H1 (cell line): Measurements from ENCODE around the gene FRMD4A. TPM values are rescaled to one million over a fixed set of nuclear protein-coding genes. Genes with fewer than 3 reads are reported as not detected.

Experiments
- CTCF ChIA-PET: fragments of 300-600 bp; sonication (Branson Sonifier 250); formaldehyde crosslinking; loops from one replicate; lab custom pipeline; 2021; ENCODE audit not compliant: partially characterized antibody; lab: Charles Lee
- POLR2A ChIA-PET: fragments of 300-600 bp; sonication (Branson Sonifier 250); formaldehyde crosslinking; loops from one replicate; lab custom pipeline; 2021; ENCODE audit warnings: inconsistent platforms; ENCODE audit not compliant: partially characterized antibody; lab: Charles Lee
- DNase-seq, 2 experiments: peaks; one replicate each; pipeline versions ENCODE4 v3.0.0 to v3.0.0-alpha.2; 2010 to 2022; ENCODE audit warnings: low spot score in 2 of 2, low read depth in 1 of 2, mixed read lengths in 1 of 2
- FAIRE-seq: peaks from 2 replicates; lab custom pipeline; 2011; peaks lifted over from hg19 to GRCh38; lab: Jason Lieb, UNC
- H2AFZ ChIP-seq: 2 replicates; pipeline ENCODE4 v1.8.1; 2012; ENCODE audit warnings: low read length, inconsistent platforms
- H2AK5ac ChIP-seq: 2 replicates; pipeline ENCODE4 v1.6.1; 2013; ENCODE audit warnings: low read depth, low read length
- H2BK120ac ChIP-seq: replicated peaks from 2 replicates; pipeline ENCODE3; 2013; ENCODE audit warnings: low read depth, low read length, inconsistent platforms
- H2BK12ac ChIP-seq: 2 replicates; pipeline ENCODE4 v1.6.1; 2013; ENCODE audit warnings: low read depth, low read length
- H2BK15ac ChIP-seq: 2 replicates; pipeline ENCODE4 v1.6.1; 2013; ENCODE audit warnings: low read length
- H2BK20ac ChIP-seq: 2 replicates; pipeline ENCODE4 v1.6.1; 2013; ENCODE audit warnings: low read length
- H2BK5ac ChIP-seq: 2 replicates; pipeline ENCODE4 v1.6.1; 2013; ENCODE audit warnings: low read depth, low read length
- H3K14ac ChIP-seq: 2 replicates; pipeline ENCODE4 v1.6.1; 2013; ENCODE audit warnings: inconsistent platforms; ENCODE audit not compliant: insufficient read length
- H3K18ac ChIP-seq: 2 replicates; pipeline ENCODE4 v1.6.1; 2013; ENCODE audit warnings: low read length; ENCODE audit errors: extremely low read depth
- H3K23ac ChIP-seq: 2 replicates; pipeline ENCODE4 v1.6.1; 2013; ENCODE audit warnings: inconsistent platforms; ENCODE audit not compliant: insufficient read length
- H3K23me2 ChIP-seq: 2 replicates; pipeline ENCODE4 v1.6.1; 2013; ENCODE audit warnings: low read depth, low read length
- H3K27ac ChIP-seq: 2 replicates; pipeline ENCODE4 v1.6.1; 2011; ENCODE audit warnings: low read depth, low read length, inconsistent platforms
- H3K27me3 ChIP-seq, 4 experiments: replicated peaks in 1 of 4; 1 replicate in 1 of 4; 2 replicates in 3 of 4; pipeline versions ENCODE4 v1.6.1 to v1.8.1; 2011 to 2013; ENCODE audit warnings: low read length in 3 of 4, mild to moderate bottlenecking in 3 of 4, inconsistent platforms in 2 of 4, mixed read lengths in 2 of 4, moderate library complexity in 1 of 4; ENCODE audit not compliant: control insufficient read depth in 3 of 4, insufficient read depth in 3 of 4; ENCODE audit errors: extremely low read depth in 1 of 4
- H3K36me3 ChIP-seq, 4 experiments: 2 replicates each; pipeline versions ENCODE4 v1.6.1 to v1.8.1; 2011 to 2013; ENCODE audit warnings: mild to moderate bottlenecking in 4 of 4, low read length in 3 of 4, moderate library complexity in 2 of 4, control low read depth in 1 of 4, inconsistent platforms in 1 of 4; ENCODE audit not compliant: insufficient read depth in 4 of 4, control insufficient read depth in 2 of 4
- H3K4ac ChIP-seq: replicated peaks from 2 replicates; pipeline ENCODE3; 2013; ENCODE audit warnings: low read length, low read depth, mixed read lengths, inconsistent platforms; ENCODE audit not compliant: insufficient read length
- H3K4me1 ChIP-seq, 4 experiments: replicated peaks in 1 of 4; 1 replicate in 1 of 4; 2 replicates in 3 of 4; pipeline versions ENCODE4 v1.6.1 to v1.8.1; 2011 to 2013; ENCODE audit warnings: low read length in 3 of 4, inconsistent platforms in 2 of 4, mixed read lengths in 1 of 4; ENCODE audit not compliant: insufficient read depth in 4 of 4, control insufficient read depth in 3 of 4
- H3K4me2 ChIP-seq, 2 experiments: 2 replicates each; pipeline versions ENCODE4 v1.6.1 to v1.8.1; 2011 to 2013; ENCODE audit warnings: low read depth in 2 of 2, low read length in 2 of 2, control low read depth in 1 of 2, inconsistent platforms in 1 of 2, mild to moderate bottlenecking in 1 of 2; ENCODE audit not compliant: insufficient read depth in 1 of 2
- H3K4me3 ChIP-seq, 4 experiments: fragments of 200-600, 300-600 bp in 1 of 4; sonication (generic), shearing (Covaris generic), sonication (Bioruptor Twin) in 1 of 4; 2 replicates each; pipeline versions ENCODE4 v1.5.1 to v1.8.1; 2011 to 2016; ENCODE audit warnings: low read length in 4 of 4, low read depth in 3 of 4, control low read depth in 2 of 4, inconsistent platforms in 2 of 4, mild to moderate bottlenecking in 2 of 4, mixed read lengths in 1 of 4, moderate library complexity in 1 of 4; ENCODE audit not compliant: insufficient read depth in 2 of 4; ENCODE audit errors: extremely low read depth in 1 of 4
- H3K56ac ChIP-seq: replicated peaks from 2 replicates; pipeline ENCODE3; 2013; ENCODE audit warnings: low read depth, mild to moderate bottlenecking, mixed read lengths, low read length, inconsistent platforms; ENCODE audit not compliant: insufficient read length
- H3K79me1 ChIP-seq: 2 replicates; pipeline ENCODE4 v1.6.1; 2013; ENCODE audit warnings: low read depth, low read length, control low read depth
- H3K79me2 ChIP-seq, 2 experiments: 2 replicates each; pipeline versions ENCODE4 v1.6.1 to v1.8.1; 2012 to 2013; ENCODE audit warnings: low read length in 2 of 2, mild to moderate bottlenecking in 2 of 2, inconsistent platforms in 1 of 2; ENCODE audit not compliant: insufficient read depth in 2 of 2, control insufficient read depth in 1 of 2
- H3K9ac ChIP-seq, 4 experiments: replicated peaks in 1 of 4; 1 replicate in 1 of 4; 2 replicates in 3 of 4; pipeline versions ENCODE4 v1.6.1 to v1.8.1; 2011 to 2013; ENCODE audit warnings: low read depth in 3 of 4, low read length in 3 of 4, control low read depth in 2 of 4, mild to moderate bottlenecking in 2 of 4, moderate library complexity in 2 of 4, inconsistent platforms in 1 of 4; ENCODE audit errors: extremely low read depth in 1 of 4
- H3K9me3 ChIP-seq, 2 experiments: 2 replicates each; pipeline versions ENCODE4 v1.6.1 to v1.8.1; 2012 to 2013; ENCODE audit warnings: mild to moderate bottlenecking in 2 of 2, moderate library complexity in 2 of 2, control low read depth in 1 of 2, inconsistent platforms in 1 of 2, low read depth in 1 of 2, low read length in 1 of 2, mixed read lengths in 1 of 2; ENCODE audit not compliant: insufficient read depth in 2 of 2
- H4K20me1 ChIP-seq, 2 experiments: replicated peaks in 1 of 2; 2 replicates each; pipeline versions ENCODE3 to v1.8.1; 2011 to 2013; ENCODE audit warnings: inconsistent platforms in 2 of 2, low read length in 2 of 2, mild to moderate bottlenecking in 1 of 2; ENCODE audit not compliant: insufficient read depth in 2 of 2, control insufficient read depth in 1 of 2
- H4K5ac ChIP-seq: 2 replicates; pipeline ENCODE4 v1.6.1; 2013; ENCODE audit warnings: low read length, low read depth, mixed read lengths, inconsistent platforms; ENCODE audit not compliant: insufficient read length
- H4K8ac ChIP-seq: 2 replicates; pipeline ENCODE4 v1.8.0; 2013; ENCODE audit warnings: mild to moderate bottlenecking, moderate library complexity, low read length, inconsistent platforms; ENCODE audit not compliant: insufficient read depth; ENCODE audit errors: extremely low read depth
- H4K91ac ChIP-seq: replicated peaks from 2 replicates; pipeline ENCODE3; 2013; ENCODE audit warnings: low read length, mixed read lengths, inconsistent platforms; ENCODE audit not compliant: insufficient read length
- CREB1 ChIP-seq: IDR thresholded peaks from 2 replicates; pipeline ENCODE4 v1.6.1; 2012; ENCODE audit warnings: inconsistent platforms
- GABPA ChIP-seq: IDR thresholded peaks from 2 replicates; pipeline ENCODE4 v1.6.1; 2011; ENCODE audit warnings: mild to moderate bottlenecking, low read length, moderate library complexity, borderline replicate concordance; ENCODE audit not compliant: insufficient read depth
- KDM1A ChIP-seq: fragments of 200-600, 300-600 bp; sonication (generic); IDR thresholded peaks from 2 replicates; pipeline ENCODE4 v1.7.1; 2016; ENCODE audit warnings: mild to moderate bottlenecking, low read length, borderline replicate concordance
- SIX5 ChIP-seq: IDR thresholded peaks from 2 replicates; pipeline ENCODE4 v1.6.1; 2011; ENCODE audit warnings: mild to moderate bottlenecking, low read depth, low read length
- TBP ChIP-seq: IDR thresholded peaks from 2 replicates; pipeline ENCODE4 v1.6.1; 2011; ENCODE audit warnings: low read depth, low read length, improper control_type of control experiment
- polyA plus RNA-seq, 7 experiments: library from polyadenylated mRNA; depleted of rRNA in 3 of 7; stranded (reverse) in 5 of 7; unstranded in 2 of 7; fragments of >200 nt in 5 of 7; fragments of 200-250 nt in 2 of 7; gene quantifications; 1 replicate in 5 of 7; 2 replicates in 1 of 7; 4 replicates in 1 of 7; pipeline versions ENCODE4 v1.2.1 to v1.2.3, GENCODE V29; 2011 to 2013; ENCODE audit warnings: missing spikeins in 2 of 7, mixed read lengths in 2 of 7
- total RNA-seq: library from RNA; stranded (reverse); fragmentation: NEBNext Ultra II Directional; extraction: Animal tissue kit (Norgen Biotek cat#: 25700); gene quantifications from 2 replicates; pipeline ENCODE4 v1.2.1, GENCODE V29; 2021
- TF ChIP-seq, protein P1 (sequence below): IDR thresholded peaks from 2 replicates; pipeline ENCODE4 v1.6.1; 2012; ENCODE audit warnings: inconsistent platforms

The FRMD4A gene
- total and polyA plus RNA-seq, 2 of the 8 experiments (the other 6 are each of a cell fraction or from before 2014, with no cell fraction given): 38.6 to 39.6 TPM

- H3K27me3 ChIP-seq: no peaks in the 10 kb centered on the region
- no peak overlapping the region for H2AFZ ChIP-seq
- ChIA-PET POLR2A (no interaction called here), CTCF (interaction anchor here (0.9 to 1.0 kb wide), 3 partner anchors 12 to 137 kb away, joined by 3 to 5 read pairs (median 4); no protein-coding TSS in a partner anchor)
- no peaks in the 10 kb centered on the region for H3K9me3 ChIP-seq
- H2BK5ac ChIP-seq: no peak overlapping the region
- H3K56ac ChIP-seq: no peak overlapping the region
- FAIRE-seq: no peak
- H4K8ac ChIP-seq: no peak overlapping the region
- no peak overlapping the region for H2BK120ac ChIP-seq
- no peak overlapping the region for H3K4me3 ChIP-seq
- H3K79me2 ChIP-seq: no peaks in the 10 kb centered on the region
- no peaks in the 10 kb centered on the region for H3K4me1 ChIP-seq
- H3K18ac ChIP-seq: no peak overlapping the region
- no peak overlapping the region for H2BK12ac ChIP-seq
- no peaks in the 10 kb centered on the region for H3K79me1 ChIP-seq
- H3K4me2 ChIP-seq: no peak overlapping the region
- TF ChIP-seq CREB1: no peak
- TF ChIP-seq SIX5: no peak
- TF ChIP-seq TBP: no peak
- no peak for TF ChIP-seq KDM1A
- TF ChIP-seq, protein P1, sequence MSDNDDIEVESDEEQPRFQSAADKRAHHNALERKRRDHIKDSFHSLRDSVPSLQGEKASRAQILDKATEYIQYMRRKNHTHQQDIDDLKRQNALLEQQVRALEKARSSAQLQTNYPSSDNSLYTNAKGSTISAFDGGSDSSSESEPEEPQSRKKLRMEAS: no peak
- no peak for TF ChIP-seq GABPA
- H3K23ac ChIP-seq: no peak overlapping the region
- no peak for DNase-seq
- H2BK20ac ChIP-seq: no peak overlapping the region
- H3K4ac ChIP-seq: no peak overlapping the region
- H3K27ac ChIP-seq: no peak overlapping the region
- no peaks in the 10 kb centered on the region for H3K36me3 ChIP-seq
- no peak overlapping the region for H3K9ac ChIP-seq
- no peaks in the 10 kb centered on the region for H4K20me1 ChIP-seq
- no peak overlapping the region for H4K5ac ChIP-seq
- no peak overlapping the region for H2BK15ac ChIP-seq
- no peaks in the 10 kb centered on the region for H3K23me2 ChIP-seq
- no peak overlapping the region for H2AK5ac ChIP-seq
- H3K14ac ChIP-seq: no peak overlapping the region
- H4K91ac ChIP-seq: no peak overlapping the region
Measured at GRCh38 chr10:14362104-14362503, 31.4 kb upstream of the FRMD4A start.
